Measurements from ENCODE around the gene DBH.

DBH gene

GRCh38 chr9:133635533-133636531 is at the start of gene DBH:
Gene DBH, plus strand, starts transcription at chr9:133636363. Its CDS starts 9 bp downstream, at chr9:133636372.
- FAIRE-seq: no peak

GRCh38 chr9:133587051-133587450 is 49.1 kb upstream of the DBH start:
- no peak for FAIRE-seq

GRCh38 chr9:133587466-133587865 is 48.7 kb upstream of the DBH start:
- FAIRE-seq: no peak

DNA sequence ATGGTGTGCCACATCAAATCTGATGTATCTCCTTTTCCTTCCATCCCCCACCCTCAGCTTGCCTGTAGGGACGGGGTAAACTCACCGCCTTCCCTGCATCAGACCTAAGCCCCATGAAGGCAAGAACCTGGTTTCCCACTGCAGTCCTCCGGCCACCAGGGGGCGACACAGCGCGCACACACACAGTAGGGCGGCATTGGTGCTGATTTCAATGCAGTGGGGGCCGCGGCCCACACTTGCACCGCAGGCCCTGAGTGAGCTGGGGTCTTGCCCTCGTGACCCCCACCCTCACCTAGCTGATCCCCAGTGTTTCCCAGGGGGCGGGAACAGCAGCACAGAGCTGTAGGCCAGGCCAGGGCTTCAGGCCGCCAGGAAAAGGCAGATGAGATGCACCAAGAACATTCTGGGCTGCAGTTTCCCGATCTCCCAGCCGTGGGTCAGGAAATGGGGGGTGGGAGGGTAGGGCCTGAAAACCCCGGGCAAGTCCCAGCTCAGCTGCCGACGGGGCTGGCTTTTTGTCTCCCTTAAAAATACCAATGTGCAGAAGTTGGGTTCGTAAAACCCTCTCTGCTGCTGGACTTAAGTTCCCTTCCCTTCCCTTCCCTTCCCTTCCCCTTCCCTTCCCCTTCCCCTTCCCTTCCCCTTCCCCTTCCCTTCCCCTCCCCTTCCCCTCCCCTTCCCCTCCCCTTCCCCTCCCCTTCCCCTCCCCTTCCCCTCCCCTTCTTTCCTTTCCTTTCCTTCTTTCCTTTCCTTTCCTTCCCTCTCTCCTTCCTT is 46.5 kb upstream of the DBH start:
- no peak for FAIRE-seq

- FAIRE-seq: no peak
Observed at GRCh38 chr9:133590231-133590855, 45.8 kb upstream of the DBH start.

DNA sequence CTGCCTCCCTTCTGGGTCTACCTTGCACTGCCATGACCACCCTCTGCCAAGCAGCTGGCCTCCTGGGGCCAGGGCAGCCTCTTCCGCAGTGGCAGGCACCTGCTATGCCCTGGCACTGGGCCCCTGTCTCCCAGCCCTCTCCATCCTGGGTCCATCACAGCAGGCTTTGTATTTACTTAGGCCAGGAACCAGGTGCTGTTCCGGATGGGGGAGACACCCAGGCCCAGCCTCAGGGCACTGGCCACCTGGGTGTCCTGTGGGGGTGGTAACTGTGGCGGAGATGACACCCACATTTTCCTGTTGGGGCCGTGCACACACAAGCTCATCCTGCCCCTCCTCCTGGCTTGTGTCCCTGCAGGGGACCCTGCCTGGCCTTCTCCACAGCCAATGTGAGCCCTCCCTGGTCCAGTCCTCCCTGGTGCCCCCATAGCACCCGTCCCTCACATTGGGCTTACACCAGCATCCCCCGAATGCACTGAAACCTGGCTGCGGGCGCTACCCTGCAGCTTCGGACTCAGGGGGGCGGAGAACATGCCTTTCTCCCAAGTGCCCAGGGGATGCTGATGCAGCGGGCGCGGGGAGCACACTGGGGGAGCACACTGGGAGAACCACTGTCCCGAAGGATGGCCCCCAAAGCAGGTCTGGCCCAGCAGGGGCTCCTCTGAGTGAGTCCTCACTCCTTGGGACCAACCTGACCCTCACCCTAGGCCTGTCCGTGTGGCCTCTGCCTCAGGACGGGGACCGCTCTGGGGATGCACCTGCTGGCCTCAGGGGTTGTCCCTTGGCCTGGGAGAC is 44.9 kb upstream of the DBH start:
- no peak for FAIRE-seq

- no peak for FAIRE-seq
Observed at GRCh38 chr9:133591985-133592384, 44.2 kb upstream of the DBH start.

GRCh38 chr9:133592731-133593409 is 43.3 kb upstream of the DBH start:
- FAIRE-seq: no peak

DNA sequence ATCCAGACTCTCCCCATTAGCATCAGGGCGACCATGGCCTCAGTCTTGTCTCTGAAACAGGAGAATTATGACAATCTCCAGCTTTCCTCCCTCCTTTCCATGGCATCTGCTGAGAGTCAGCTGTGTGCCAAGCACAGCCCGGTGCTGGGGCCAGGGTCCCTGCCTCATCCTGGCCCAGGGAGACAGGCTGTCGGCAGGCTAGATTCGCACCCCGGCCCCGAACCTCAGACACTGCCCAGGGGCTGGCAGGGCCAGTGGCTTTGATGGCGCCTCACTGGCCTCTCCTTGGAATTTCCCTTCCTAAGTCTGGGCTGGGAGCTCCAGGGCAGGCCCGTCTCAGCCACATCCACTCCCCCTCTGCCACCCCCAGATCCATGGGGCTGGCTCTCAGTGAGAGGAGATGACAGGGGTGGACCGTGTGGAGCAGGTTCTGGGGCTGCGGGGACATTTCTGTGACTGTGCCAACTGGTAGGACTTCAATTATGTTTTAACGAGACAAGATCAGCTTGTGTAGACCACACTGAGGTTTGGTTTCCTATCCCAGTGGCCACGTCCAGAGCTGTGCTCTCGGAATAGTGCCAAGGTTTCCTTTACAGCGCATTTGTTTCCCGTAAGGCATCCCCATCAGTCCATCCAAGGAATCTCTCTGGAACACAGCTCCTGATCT is 42.4 kb upstream of the DBH start:
- no peak for FAIRE-seq

DNA sequence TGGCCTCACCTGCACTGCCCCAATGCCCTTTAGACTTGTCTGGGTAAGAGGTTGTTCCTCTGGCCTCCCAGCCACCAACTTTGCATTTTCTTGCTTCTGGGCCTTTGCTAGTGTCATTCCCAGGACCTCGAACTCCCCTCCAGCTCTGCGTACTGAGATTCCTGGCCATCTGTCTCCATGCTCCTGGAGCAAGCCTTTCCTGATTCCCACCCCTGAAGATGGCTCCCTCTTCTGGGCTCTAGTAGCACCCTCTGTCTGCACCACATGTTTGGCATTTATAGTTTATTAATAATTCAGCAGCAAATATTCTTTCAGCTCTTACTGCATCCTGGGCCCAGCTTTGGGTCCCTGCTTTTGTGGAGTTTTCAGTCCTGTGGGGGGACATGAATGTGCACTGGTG is 41.9 kb upstream of the DBH start:
- no peak for FAIRE-seq

- no peak for FAIRE-seq
Observed at GRCh38 chr9:133595910-133596309, 40.3 kb upstream of the DBH start.

DNA sequence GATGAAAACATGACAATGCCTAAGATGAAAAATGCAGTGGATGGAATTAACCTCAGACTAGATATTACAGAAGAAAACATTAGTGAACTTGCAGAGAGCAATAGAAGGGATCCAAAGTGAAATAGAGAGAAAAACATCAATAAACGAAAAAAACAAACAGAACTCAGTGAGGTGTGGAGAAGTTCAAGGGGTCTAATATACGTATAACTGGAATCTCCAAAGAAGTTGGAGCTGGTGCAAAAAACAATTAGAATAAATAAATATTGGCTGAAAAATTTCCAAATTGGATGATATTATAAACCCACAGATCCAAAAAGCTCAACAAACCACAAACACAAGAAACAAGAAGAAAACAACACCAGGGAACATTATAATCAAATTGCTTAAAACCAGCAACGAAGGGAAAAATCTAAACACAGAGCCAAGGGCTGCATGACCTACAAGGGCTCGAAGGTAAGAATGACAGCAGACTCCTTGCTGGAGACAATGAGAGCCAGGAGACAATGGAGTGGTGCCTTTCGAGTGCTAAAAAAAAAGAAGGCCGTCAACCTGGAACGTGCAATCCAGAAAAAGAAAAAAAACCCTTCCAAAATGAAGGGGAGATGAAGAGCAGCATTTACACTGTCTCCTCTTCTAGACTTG is 38.7 kb upstream of the DBH start:
- no peak for FAIRE-seq

- FAIRE-seq: no peak
Observed at GRCh38 chr9:133598978-133599377, 37.2 kb upstream of the DBH start.

- FAIRE-seq: no peak
Observed at GRCh38 chr9:133599470-133600173, 36.5 kb upstream of the DBH start.

GRCh38 chr9:133600739-133601138 is 35.4 kb upstream of the DBH start:
- FAIRE-seq: no peak

DNA sequence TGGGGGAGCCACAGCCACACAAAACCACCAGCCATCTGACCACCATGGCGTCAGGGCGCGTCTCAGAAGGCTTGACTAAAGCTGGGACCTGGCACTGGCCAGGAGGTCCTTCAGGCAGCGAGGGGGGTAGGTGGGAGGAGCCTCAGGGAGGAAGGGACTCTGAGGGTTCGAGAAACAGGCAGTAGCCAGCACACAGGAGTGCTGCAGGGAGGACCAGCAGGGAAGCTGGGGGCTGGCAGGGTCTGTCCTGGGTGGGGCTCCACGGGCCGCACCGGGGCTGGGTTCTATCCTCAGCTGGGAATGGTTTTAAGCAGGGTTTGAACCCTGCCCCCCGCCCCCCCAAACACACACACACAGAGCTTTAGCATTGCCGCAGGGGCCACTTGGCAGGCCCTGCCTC is 34.4 kb upstream of the DBH start:
- no peak for FAIRE-seq

DNA sequence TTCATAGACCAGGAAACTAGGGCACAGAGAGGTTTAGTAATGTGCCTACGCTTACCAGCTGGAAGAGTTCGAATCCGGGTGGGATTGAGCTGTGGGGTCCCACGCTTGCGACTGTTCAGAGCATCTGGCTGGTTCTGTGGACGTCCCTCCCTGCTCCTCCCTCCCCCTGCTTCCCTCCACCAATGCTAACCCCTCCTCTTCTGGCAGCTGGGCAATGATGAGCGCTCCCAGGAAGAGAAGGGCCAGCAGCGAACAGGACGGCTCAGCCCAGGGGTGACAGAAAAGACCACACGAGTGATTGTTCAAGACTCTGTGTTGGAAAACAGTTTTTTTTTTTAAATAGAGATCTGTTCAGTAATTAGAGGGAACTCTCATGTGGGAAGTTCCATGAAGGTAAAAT is 33.9 kb upstream of the DBH start:
- FAIRE-seq: no peak

DNA sequence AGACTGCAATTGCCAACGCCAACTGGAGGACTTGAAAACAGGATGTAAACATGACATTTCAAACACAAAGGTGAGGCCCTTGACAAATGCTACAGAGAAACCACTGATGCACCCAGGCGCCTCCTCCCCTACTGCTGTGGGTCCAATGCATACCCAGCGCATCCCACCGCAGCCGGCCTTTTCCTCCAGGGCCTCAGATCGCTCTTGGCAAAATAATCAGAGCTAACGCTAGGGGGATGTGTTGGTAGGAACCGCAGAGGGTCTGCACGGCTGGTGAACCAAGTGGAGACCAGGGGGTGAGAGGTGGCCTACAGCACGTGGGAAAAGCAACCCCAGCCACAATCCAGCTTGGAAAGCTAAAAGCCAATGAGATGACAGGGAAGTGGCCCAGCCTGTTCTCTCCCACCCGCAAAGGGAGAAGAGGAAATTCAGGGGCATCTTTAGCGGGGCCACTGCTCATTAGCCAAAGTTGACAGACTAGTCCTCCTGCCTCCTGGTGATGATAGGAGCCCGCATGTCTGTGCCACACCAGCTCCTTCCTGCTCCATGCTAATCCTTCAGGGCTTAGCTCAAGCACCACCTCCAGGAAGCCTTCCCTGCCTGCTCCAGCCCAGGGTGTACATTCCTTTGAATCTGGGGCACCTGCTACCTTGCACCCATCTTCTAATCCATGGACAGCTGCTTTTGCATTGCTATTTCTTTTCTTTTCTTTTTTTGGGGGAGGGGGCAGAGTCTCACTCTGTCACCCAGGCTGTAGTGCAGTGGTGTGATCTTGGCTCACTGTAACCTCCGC is 32.8 kb upstream of the DBH start:
- FAIRE-seq: no peak

- FAIRE-seq: no peak
Observed at GRCh38 chr9:133604214-133604613, 31.9 kb upstream of the DBH start.

All from A204.1 (cell line).